22Rv1 (cell line): ENCODE data around the gene CEP295NL.

Source experiments
- CTCF ChIP-seq: fragments of 450-650 bp; IDR thresholded peaks from 2 replicates; pipeline ENCODE4 v1.5.1; 2017; ENCODE audit warnings: mild to moderate bottlenecking
- ZFX ChIP-seq: fragments of 450-650 bp; IDR thresholded peaks from 2 replicates; pipeline ENCODE4 v1.6.1; 2017; ENCODE audit warnings: antibody characterized with exemption, borderline replicate concordance

DNA sequence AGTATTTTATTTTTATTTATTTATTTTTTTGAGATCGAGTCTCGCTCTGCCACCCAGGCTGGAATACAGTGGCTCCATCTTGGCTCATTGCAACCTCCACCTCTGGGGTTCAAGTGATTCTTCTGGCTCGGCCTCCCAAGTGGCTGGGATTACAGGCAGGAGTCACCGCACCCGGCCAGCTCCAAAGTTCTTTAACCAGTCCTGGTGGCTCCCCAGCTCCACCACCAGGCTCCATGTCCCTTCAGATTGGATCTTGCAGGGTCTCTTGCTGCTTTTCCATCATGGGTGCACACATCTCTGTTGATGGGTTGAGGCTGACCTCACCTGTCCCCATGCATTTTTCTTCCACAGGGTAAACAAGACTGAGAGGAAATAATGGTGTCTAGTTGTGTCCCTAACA, 54.0 kb downstream of the CEP295NL start:
- TF ChIP-seq CTCF = no peak
- no peak for TF ChIP-seq ZFX
